BJ (cell line): ENCODE data around the gene NCK2. TPM values are rescaled to one million over a fixed set of nuclear protein-coding genes. Genes with fewer than 3 reads are reported as not detected.

ENCODE experiments used
- CTCF ChIA-PET: fragments of 350-600 bp; formaldehyde crosslinking; extraction: SDS; loops from one replicate; lab custom pipeline; 2021; ENCODE audit warnings: antibody characterized with exemption, inconsistent platforms; lab: Yijun Ruan, JAX
- POLR2A ChIA-PET: fragments of 300-600 bp; sonication (Branson Sonifier 250); formaldehyde crosslinking; extraction: SDS; loops from one replicate; lab custom pipeline; 2021; ENCODE audit warnings: antibody characterized with exemption; lab: Charles Lee
- DNase-seq: peaks from one replicate; pipeline ENCODE4 v3.0.0-alpha.2; 2011; ENCODE audit warnings: low read depth
- H3K27me3 ChIP-seq: 2 replicates; pipeline ENCODE4 v1.6.0; 2011; ENCODE audit warnings: low read length; ENCODE audit not compliant: control insufficient read depth, insufficient read depth
- H3K36me3 ChIP-seq: 2 replicates; pipeline ENCODE4 v1.5.1; 2011; ENCODE audit warnings: low read length; ENCODE audit not compliant: control insufficient read depth, insufficient read depth
- H3K4me3 ChIP-seq: 2 replicates; pipeline ENCODE4 v1.5.1; 2011; ENCODE audit warnings: low read depth, mild to moderate bottlenecking, control low read depth, low read length
- polyA plus RNA-seq: library from polyadenylated mRNA; depleted of rRNA; stranded (reverse); fragments of >200 nt; gene quantifications from 2 replicates; pipeline ENCODE4 v1.2.3, GENCODE V29; 2011
- TF ChIP-seq, protein P1 (sequence below): IDR thresholded peaks from 2 replicates; pipeline ENCODE4 v1.5.1; 2011; ENCODE audit warnings: low read depth, mild to moderate bottlenecking, control low read depth, inconsistent platforms, low read length, moderate library complexity; ENCODE audit not compliant: insufficient read depth

NCK2 gene
- polyA plus RNA-seq, 1 experiment = 32.9 TPM

DNA sequence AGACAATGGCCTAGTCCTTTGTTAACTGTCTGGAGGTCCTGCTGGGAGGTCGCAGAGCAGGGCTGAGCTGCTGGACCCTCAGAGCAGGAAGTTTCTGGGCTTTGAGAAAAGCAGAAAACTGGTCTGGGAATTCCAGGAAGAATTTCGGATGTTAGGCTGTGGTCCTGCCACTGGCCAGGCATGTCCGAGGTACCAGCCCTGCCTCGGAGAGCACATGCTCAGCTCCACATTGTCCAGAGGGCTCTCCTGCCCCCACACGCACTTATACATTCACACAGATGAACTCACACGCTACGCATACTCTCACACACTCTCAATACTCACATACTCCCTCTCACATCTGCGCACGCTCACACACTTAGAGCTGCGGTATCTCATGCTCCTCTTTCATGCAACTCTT is 146.1 kb downstream of the NCK2 start:
- Histone ChIP-seq H3K4me3 (no peak overlapping the region), H3K36me3 (peaks cover 2% of the 10 kb centered on the region; the same call in 1 of the 2 replicates), H3K27me3 (no peaks in the 10 kb centered on the region)
- CTCF ChIA-PET = interaction anchor here (1.0 to 1.9 kb wide), 2 partner anchors 16 to 30 kb away, joined by 3 to 4 read pairs; no protein-coding TSS in a partner anchor
- POLR2A ChIA-PET = no interaction called here
- TF ChIP-seq, protein P1, sequence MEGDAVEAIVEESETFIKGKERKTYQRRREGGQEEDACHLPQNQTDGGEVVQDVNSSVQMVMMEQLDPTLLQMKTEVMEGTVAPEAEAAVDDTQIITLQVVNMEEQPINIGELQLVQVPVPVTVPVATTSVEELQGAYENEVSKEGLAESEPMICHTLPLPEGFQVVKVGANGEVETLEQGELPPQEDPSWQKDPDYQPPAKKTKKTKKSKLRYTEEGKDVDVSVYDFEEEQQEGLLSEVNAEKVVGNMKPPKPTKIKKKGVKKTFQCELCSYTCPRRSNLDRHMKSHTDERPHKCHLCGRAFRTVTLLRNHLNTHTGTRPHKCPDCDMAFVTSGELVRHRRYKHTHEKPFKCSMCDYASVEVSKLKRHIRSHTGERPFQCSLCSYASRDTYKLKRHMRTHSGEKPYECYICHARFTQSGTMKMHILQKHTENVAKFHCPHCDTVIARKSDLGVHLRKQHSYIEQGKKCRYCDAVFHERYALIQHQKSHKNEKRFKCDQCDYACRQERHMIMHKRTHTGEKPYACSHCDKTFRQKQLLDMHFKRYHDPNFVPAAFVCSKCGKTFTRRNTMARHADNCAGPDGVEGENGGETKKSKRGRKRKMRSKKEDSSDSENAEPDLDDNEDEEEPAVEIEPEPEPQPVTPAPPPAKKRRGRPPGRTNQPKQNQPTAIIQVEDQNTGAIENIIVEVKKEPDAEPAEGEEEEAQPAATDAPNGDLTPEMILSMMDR = no peak
- no peak for DNase-seq

DNA sequence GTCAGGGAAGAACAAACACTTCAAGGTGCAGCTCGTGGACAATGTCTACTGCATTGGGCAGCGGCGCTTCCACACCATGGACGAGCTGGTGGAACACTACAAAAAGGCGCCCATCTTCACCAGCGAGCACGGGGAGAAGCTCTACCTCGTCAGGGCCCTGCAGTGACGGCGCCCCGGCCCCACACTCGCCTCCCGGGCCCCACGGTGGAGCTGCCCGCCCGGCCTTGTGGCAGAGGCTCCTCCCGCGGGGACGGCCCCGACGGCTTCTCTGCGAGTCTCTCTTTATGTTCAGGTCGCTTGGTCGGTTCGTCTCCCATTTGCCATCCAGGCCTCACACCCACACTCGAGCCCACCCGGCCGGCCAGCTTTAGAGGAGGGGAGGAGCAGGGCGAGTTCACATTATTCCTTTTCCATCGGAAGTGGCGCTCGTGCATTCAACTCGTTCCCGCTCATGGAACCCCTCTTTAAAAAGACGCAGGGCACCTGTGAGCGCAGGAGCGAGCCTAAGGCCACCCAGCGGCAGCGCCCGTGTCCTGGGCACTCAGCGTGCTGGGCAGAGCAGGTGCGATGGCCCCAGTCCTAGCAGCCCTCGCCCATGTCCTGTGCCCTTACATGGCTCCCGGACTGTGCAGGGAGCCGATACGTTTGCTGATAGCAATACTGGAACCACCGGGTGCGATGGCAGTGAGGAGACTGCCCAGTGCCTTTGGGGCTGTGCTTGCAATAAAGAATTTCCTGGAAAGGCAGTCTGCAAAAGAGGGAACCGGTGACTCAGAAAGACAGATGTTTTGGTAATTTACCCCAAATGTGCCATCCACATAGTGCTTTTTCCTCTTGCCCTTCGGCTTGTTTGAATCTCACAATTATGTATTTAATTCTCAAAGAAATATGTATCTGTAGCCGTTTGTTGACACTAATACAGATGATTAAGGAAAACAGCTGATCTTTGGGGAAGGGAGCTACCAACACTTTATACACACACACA is 148.6 kb downstream of the NCK2 start:
- TF ChIP-seq, protein P1 = no peak
- ChIA-PET CTCF (interaction anchor here (0.8 kb wide), 1 partner anchor 9 kb away, joined by 3 read pairs; no protein-coding TSS in a partner anchor), POLR2A (no interaction called here)
- Histone ChIP-seq H3K27me3 (no peaks in the 10 kb centered on the region), H3K36me3 (peaks cover 2% of the 10 kb centered on the region; the same call in 1 of the 2 replicates), H3K4me3 (no peak overlapping the region)
- no peak for DNase-seq

DNA sequence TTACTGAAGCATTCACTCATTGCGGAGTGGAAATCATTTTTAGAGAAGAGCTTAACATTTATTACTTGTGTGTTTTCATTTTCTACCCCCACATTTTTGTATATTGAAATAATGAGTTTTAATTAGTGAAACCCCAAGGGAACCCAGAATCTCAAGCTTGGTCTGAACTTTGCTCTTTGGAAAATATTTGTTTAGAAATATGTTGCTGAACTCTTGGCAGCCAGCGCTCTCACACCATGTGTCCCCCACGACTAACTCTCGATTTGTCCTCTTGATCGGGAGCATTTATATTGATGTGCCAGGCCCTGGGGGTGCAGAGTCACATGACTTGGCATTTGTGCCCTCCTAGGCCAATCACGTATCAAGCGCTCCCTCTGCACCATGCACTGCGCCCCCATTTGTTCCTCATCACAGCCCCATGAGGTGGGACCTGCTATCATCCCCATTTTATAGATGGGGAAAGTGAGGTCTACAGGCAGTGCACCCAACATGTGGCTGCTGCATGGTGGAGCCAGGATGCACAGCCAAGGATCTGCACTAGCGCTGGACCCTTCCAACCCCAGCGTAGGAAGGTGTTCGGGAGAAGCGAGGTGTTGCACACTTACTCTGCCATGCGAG is 149.7 kb downstream of the NCK2 start:
- CTCF ChIA-PET = interaction anchor here (0.8 kb wide), 1 partner anchor 10 kb away, joined by 3 read pairs; no protein-coding TSS in a partner anchor
- no peaks in the 10 kb centered on the region for H3K27me3 ChIP-seq

DNA sequence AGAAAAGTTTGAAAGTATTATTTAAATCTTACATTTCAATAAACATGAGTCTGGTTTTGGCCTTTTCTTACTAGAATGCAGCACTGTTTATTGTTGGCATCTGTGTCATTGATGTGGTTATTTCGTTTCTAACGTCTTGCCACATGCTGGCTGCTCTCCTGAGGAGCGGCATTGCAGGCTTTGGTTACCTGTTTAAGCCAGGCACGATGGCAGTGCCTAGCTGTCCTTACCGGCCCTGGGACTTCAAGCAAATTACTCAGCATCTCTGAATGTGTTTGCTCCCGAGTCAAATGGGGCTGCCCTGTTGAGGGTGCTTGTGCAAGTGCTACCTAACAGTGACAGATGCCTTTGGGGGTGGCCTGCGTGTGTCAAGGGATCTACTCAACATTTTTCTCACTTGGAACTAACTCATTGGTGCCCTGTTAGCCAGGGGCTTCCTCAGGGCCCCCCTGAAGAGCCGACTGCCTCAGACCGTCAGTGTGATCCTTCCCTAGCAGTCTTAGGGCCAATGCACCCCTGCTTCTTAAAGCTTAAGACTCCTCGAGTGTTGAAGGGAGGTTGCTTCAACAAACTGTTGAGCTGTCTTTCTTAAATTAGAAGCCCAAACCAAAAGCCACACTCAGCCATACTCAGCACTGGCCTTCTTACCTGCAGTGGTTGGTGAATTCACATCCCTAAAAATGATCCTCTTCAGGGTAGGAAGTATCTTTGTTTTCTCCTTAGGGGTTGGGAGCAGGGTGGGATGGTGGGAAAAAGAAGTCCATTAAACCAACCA is 151.5 kb downstream of the NCK2 start:
- CTCF ChIA-PET = no interaction called here
- TF ChIP-seq, protein P1 = no peak
- H3K27me3 ChIP-seq = no peaks in the 10 kb centered on the region
- DNase-seq = no peak
- peaks cover 2% of the 10 kb centered on the region; the same call in 1 of the 2 replicates for H3K36me3 ChIP-seq
- H3K4me3 ChIP-seq = no peak overlapping the region
- POLR2A ChIA-PET = no interaction called here

More for the DNA sequence above, 149.7 kb downstream of the NCK2 start:
- no peak overlapping the region for H3K4me3 ChIP-seq
- H3K36me3 ChIP-seq = peaks cover 2% of the 10 kb centered on the region; the same call in 1 of the 2 replicates
- TF ChIP-seq, protein P1 = no peak
- DNase-seq = no peak
- POLR2A ChIA-PET = no interaction called here
